ENCODE results near the gene ANGEL1. TPM values are rescaled to one million over a fixed set of nuclear protein-coding genes. Genes with fewer than 3 reads are reported as not detected.

ANGEL1 gene, protein sequence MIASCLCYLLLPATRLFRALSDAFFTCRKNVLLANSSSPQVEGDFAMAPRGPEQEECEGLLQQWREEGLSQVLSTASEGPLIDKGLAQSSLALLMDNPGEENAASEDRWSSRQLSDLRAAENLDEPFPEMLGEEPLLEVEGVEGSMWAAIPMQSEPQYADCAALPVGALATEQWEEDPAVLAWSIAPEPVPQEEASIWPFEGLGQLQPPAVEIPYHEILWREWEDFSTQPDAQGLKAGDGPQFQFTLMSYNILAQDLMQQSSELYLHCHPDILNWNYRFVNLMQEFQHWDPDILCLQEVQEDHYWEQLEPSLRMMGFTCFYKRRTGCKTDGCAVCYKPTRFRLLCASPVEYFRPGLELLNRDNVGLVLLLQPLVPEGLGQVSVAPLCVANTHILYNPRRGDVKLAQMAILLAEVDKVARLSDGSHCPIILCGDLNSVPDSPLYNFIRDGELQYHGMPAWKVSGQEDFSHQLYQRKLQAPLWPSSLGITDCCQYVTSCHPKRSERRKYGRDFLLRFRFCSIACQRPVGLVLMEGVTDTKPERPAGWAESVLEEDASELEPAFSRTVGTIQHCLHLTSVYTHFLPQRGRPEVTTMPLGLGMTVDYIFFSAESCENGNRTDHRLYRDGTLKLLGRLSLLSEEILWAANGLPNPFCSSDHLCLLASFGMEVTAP
- total RNA-seq = 10 to 100 TPM in 2 of 4 donors, 1 to 10 TPM in 2; 5.7 to 15.3 (median 11.5) TPM

DNA sequence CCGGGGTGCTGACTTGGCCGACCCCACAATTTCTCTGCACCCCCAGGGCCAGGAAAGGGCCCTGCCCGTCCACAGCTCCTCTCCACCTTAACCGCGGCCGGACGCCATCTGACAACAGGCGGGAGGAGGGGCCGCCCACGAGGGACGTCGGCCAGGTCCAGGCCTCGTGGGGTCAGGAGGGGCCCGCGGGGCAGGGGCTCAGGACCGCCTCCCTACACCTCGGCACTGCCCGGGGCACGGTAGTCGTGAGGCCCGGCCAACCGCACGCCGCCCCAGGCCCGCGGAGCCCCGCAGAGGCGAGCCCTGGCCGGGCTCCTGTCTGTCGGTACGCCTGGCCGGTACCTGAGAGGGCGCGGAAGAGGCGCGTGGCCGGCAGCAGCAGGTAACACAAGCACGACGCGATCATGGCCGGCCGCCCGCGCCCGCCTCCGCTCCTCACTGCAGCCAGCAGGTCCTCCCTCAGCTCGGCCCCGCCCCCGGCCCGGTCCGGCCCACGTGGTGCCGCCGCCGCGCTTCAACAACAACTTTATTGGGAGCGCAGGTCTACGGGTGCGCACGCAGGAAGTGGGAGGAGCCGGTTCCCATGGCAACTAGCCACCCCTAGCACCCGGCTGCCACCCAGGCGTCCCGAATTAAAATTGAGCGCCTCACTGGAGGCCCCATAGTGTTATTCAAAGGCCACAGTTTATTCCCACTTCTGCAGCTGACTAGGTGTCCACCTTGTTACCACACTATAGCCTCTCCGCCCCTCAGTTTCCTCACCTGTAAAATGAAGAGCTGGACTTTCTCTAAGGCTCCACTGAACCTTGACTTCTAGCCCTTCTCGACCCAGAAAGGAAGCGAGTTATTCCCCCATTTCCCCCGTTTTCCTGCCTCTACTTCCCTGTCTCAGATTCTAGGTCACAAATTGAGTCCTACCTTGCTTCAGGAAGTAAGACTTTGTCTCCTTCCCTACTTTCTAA is at the start of gene ANGEL1:
Gene ANGEL1, minus strand, starts transcription at position 461 of the 962 bp plus-strand sequence. Its CDS starts 55 bp downstream, at position 406.
- intact Hi-C loops (cut with DNase I; ENCODE audit: low total_unique reads) = no loop called here
- peak; percentile 93 to 99 for DNase-seq (ENCODE audit: low spot score in 2 of 2)
- 5 to 27% methylated on average over 12 to 65 of the region's 69 CpGs for WGBS, 2 donors
- TF ChIP-seq, protein P1, sequence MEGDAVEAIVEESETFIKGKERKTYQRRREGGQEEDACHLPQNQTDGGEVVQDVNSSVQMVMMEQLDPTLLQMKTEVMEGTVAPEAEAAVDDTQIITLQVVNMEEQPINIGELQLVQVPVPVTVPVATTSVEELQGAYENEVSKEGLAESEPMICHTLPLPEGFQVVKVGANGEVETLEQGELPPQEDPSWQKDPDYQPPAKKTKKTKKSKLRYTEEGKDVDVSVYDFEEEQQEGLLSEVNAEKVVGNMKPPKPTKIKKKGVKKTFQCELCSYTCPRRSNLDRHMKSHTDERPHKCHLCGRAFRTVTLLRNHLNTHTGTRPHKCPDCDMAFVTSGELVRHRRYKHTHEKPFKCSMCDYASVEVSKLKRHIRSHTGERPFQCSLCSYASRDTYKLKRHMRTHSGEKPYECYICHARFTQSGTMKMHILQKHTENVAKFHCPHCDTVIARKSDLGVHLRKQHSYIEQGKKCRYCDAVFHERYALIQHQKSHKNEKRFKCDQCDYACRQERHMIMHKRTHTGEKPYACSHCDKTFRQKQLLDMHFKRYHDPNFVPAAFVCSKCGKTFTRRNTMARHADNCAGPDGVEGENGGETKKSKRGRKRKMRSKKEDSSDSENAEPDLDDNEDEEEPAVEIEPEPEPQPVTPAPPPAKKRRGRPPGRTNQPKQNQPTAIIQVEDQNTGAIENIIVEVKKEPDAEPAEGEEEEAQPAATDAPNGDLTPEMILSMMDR (IDR thresholded peaks at IDR 0.05) = no peak
- TF ChIP-seq POLR2A (IDR thresholded peaks at IDR 0.05) = peak in 1 of 2 donors; percentile 25
- H3K4me3 ChIP-seq (ENCODE audit: low read depth, poor library complexity, severe bottlenecking) = peak within 1 kb of the TSS; percentile 51

DNA sequence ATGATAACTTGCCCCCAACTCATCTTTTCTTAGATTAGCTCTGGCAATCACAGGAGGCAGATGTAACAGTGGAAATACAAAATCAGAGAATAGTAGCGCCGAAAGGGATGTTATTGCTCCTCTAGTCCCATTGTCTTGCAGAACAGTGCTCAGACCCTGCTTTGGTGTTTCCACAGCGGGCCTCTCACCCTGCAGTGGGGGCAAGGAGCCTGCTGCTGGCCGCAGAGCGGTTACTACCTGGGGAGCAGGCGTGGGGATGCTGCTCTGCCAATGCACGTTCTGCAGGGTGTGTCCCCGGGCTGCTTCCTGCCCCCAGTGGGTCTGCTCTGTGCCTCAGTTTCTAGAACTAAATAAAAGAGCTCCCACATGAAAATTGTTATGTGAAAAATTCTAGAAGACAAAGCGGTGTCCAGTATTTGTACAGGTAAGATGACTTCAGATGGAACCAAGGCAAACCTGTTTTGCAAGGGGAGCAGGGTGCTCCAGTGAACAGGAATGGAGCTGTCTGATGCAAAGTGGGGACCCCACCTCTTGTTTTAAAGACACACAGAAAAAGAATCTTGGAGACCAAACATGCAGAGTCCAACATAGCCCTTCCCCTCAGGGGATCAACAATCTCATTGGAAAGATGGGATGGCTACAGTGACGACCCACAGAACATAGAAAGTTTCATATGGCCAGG is 49.0 kb upstream of the ANGEL1 start:
- 69% methylated on average over 10 of the region's 10 CpGs for WGBS, 2 donors
- DNase-seq (ENCODE audit: low spot score in 2 of 2) = no peak
- intact Hi-C loops (cut with DNase I; ENCODE audit: low total_unique reads) = no loop called here

DNA sequence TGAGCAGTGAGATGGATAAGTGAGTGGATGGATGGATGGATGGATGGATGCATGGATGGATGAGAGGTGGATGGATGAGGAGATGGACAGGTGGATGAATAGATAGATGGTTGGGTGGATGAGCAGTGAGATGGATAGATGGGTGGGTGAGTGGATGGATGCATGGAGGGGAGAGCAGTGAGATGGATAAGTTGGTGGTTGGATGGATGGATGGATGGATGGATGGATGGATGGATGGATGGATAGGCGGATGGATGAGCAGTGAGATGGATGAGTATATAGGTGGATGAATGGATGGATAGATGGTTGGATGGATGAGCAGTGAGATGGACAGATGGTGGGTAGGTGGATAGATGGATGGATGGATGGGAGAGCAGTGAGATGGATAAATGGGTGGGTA is 44.1 kb upstream of the ANGEL1 start:
- intact Hi-C loops (cut with DNase I; ENCODE audit: low total_unique reads) = no loop called here
- WGBS, 2 donors = 80 to 88% methylated on average over 1 of the region's 1 CpG
- H3K4me3 ChIP-seq (ENCODE audit: low read depth, poor library complexity, severe bottlenecking) = no peak overlapping the region
- no peak for TF ChIP-seq POLR2A (IDR thresholded peaks at IDR 0.05)
- TF ChIP-seq, protein P1 (IDR thresholded peaks at IDR 0.05) = no peak
- no peak for DNase-seq (ENCODE audit: low spot score in 2 of 2)

More for the DNA sequence above, 49.0 kb upstream of the ANGEL1 start:
- no peak overlapping the region for H3K4me3 ChIP-seq (ENCODE audit: low read depth, poor library complexity, severe bottlenecking)
- TF ChIP-seq, protein P1 (IDR thresholded peaks at IDR 0.05) = no peak
- no peak for TF ChIP-seq POLR2A (IDR thresholded peaks at IDR 0.05)

DNA sequence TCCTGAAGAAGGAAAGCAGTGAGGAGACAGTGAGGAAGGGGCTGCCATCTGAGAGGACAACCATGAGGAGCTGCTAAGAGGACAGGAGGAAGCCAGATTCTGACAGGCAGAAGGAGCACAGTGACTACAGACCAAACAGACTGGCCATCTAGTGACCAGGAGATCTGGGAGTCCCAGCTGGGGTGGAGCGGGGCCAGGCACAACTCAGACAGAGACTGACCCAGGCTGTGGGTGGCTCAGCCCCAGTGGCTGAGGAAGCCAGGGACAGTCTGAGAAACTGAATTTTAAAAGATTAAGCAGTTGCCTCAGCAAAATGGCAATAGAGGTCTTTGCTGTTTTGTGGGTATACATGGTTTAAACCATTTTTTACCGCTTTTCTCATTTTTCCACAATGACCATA is 42.4 kb upstream of the ANGEL1 start:
- DNase-seq (ENCODE audit: low spot score in 2 of 2) = no peak
- intact Hi-C loops (cut with DNase I; ENCODE audit: low total_unique reads) = no loop called here

More for the DNA sequence above, 42.4 kb upstream of the ANGEL1 start:
- TF ChIP-seq POLR2A (IDR thresholded peaks at IDR 0.05) = no peak
- TF ChIP-seq, protein P1 (IDR thresholded peaks at IDR 0.05) = no peak
- WGBS, 2 donors = 92 to 94% methylated on average over 2 of the region's 2 CpGs
- H3K4me3 ChIP-seq (ENCODE audit: low read depth, poor library complexity, severe bottlenecking) = no peak overlapping the region

All from lower leg skin (tissue), 4 donors.